ENCODE data around the gene ATP6V1G1.

Gene ATP6V1G1

DNA sequence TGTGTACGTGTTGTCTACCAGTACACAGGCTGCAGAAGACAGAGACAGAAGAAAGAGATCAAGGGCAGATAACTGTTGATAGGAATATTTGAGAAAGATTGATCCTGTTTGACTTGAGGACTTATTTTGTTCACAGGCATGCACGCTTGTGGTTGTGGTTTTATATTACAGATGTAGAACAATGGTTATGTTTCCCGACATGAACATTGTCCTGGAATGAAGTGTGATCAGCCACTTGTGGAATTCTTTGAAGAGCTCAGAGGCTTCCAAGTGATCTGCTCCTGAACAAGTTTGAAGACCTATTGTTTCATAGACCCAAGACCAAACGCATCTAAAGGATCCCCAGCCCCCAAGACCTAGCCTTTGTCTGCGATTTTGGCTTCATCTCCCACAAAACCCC is 56.3 kb downstream of the ATP6V1G1 start:
- TF ChIP-seq, protein P1, sequence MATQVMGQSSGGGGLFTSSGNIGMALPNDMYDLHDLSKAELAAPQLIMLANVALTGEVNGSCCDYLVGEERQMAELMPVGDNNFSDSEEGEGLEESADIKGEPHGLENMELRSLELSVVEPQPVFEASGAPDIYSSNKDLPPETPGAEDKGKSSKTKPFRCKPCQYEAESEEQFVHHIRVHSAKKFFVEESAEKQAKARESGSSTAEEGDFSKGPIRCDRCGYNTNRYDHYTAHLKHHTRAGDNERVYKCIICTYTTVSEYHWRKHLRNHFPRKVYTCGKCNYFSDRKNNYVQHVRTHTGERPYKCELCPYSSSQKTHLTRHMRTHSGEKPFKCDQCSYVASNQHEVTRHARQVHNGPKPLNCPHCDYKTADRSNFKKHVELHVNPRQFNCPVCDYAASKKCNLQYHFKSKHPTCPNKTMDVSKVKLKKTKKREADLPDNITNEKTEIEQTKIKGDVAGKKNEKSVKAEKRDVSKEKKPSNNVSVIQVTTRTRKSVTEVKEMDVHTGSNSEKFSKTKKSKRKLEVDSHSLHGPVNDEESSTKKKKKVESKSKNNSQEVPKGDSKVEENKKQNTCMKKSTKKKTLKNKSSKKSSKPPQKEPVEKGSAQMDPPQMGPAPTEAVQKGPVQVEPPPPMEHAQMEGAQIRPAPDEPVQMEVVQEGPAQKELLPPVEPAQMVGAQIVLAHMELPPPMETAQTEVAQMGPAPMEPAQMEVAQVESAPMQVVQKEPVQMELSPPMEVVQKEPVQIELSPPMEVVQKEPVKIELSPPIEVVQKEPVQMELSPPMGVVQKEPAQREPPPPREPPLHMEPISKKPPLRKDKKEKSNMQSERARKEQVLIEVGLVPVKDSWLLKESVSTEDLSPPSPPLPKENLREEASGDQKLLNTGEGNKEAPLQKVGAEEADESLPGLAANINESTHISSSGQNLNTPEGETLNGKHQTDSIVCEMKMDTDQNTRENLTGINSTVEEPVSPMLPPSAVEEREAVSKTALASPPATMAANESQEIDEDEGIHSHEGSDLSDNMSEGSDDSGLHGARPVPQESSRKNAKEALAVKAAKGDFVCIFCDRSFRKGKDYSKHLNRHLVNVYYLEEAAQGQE (IDR thresholded peaks at IDR 0.05; ENCODE audit: low read depth): no peak
- TF ChIP-seq RAD21 (IDR thresholded peaks at IDR 0.05; ENCODE audit: low read depth): no peak
- no peak for TF ChIP-seq CEBPB (IDR thresholded peaks at IDR 0.05)
- no peak for TF ChIP-seq ZBTB7A (IDR thresholded peaks at IDR 0.05; ENCODE audit: low read depth)
- TF ChIP-seq TEAD4 (IDR thresholded peaks at IDR 0.05): no peak
- TF ChIP-seq TAF1 (IDR thresholded peaks at IDR 0.05; ENCODE audit: low read depth): no peak
- TF ChIP-seq, protein P2, sequence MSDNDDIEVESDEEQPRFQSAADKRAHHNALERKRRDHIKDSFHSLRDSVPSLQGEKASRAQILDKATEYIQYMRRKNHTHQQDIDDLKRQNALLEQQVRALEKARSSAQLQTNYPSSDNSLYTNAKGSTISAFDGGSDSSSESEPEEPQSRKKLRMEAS (IDR thresholded peaks at IDR 0.05): no peak
- no peak for TF ChIP-seq EGR1 (IDR thresholded peaks at IDR 0.05)
- TF ChIP-seq, protein P3, sequence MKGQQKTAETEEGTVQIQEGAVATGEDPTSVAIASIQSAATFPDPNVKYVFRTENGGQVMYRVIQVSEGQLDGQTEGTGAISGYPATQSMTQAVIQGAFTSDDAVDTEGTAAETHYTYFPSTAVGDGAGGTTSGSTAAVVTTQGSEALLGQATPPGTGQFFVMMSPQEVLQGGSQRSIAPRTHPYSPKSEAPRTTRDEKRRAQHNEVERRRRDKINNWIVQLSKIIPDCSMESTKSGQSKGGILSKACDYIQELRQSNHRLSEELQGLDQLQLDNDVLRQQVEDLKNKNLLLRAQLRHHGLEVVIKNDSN (IDR thresholded peaks at IDR 0.05): no peak
- TF ChIP-seq FOXM1 (IDR thresholded peaks at IDR 0.05; ENCODE audit: borderline replicate concordance, low read depth): no peak
- no peak for TF ChIP-seq TCF12 (IDR thresholded peaks at IDR 0.05; ENCODE audit: low read depth)
- TF ChIP-seq YY1 (IDR thresholded peaks at IDR 0.05; ENCODE audit: low read depth): no peak
- TF ChIP-seq EP300 (IDR thresholded peaks at IDR 0.05; ENCODE audit: borderline replicate concordance): no peak
- TF ChIP-seq NFIC (IDR thresholded peaks at IDR 0.05): no peak
